Panc1 (cell line): Measurements from ENCODE around the gene ARHGAP4. TPM values are rescaled to one million over a fixed set of nuclear protein-coding genes. Genes with fewer than 3 reads are reported as not detected.
A peak's percentile ranks its signal among the peaks of the same experiment; 100 is the strongest.

Experiments used
- ATAC-seq: fragments of 200-7000 bp; cut with Tn5 transposase; 2 replicates; pipeline ENCODE4 v1.9.1; 2020; ENCODE audit warnings: mild to moderate bottlenecking, moderate library complexity
- BruUV-seq: library from RNA; stranded (reverse); fragments of 400-500 nt; replicated peaks from 2 replicates; lab custom pipeline; 2021; lab: Mats Ljungman, UMichigan
- CTCF ChIA-PET: fragments of 300-600 bp; sonication (Branson Sonifier 250); formaldehyde crosslinking; loops from one replicate; lab custom pipeline; 2022; ENCODE audit warnings: antibody characterized with exemption; lab: Charles Lee
- POLR2A ChIA-PET: fragments of 300-600 bp; sonication (Branson Sonifier 250); formaldehyde crosslinking; loops from one replicate; lab custom pipeline; 2022; ENCODE audit warnings: antibody characterized with exemption; lab: Charles Lee
- DNase-seq: peaks from one replicate; pipeline ENCODE4 v3.0.0-alpha.2; 2010; ENCODE audit warnings: low read depth, low spot score
- H3K27ac ChIP-seq: 2 replicates; pipeline ENCODE4 v1.5.1; 2011; ENCODE audit warnings: mild to moderate bottlenecking, low read length, inconsistent platforms
- H3K27me3 ChIP-seq: fragments of 200-500 bp; sonication (Bioruptor generic); 2 replicates; pipeline ENCODE4 v1.6.0; 2014; ENCODE audit warnings: low read length, inconsistent platforms; ENCODE audit not compliant: control insufficient read depth, insufficient read depth
- H3K36me3 ChIP-seq: fragments of 200-500 bp; sonication (Bioruptor generic); 2 replicates; pipeline ENCODE4 v1.5.1; 2014; ENCODE audit warnings: inconsistent platforms, mild to moderate bottlenecking, low read length, moderate library complexity; ENCODE audit not compliant: control insufficient read depth, insufficient read depth
- H3K4me1 ChIP-seq: 2 replicates; pipeline ENCODE4 v1.5.1; 2011; ENCODE audit warnings: inconsistent platforms, mild to moderate bottlenecking, low read length, moderate library complexity; ENCODE audit not compliant: control insufficient read depth, insufficient read depth
- H3K4me3 ChIP-seq, 2 experiments: 2 replicates each; pipeline ENCODE4 v1.5.1; 2011 to 2012; ENCODE audit warnings: low read depth in 2 of 2, low read length in 2 of 2, mild to moderate bottlenecking in 2 of 2, inconsistent platforms in 1 of 2, moderate library complexity in 1 of 2
- H3K9me3 ChIP-seq: fragments of 200-500 bp; sonication (Bioruptor generic); 2 replicates; pipeline ENCODE4 v1.5.1; 2014; ENCODE audit warnings: low read depth, mild to moderate bottlenecking, inconsistent platforms, low read length, moderate library complexity; ENCODE audit not compliant: control insufficient read depth, insufficient read depth
- CTCF ChIP-seq: fragments of 450-650 bp; IDR thresholded peaks from 2 replicates; pipeline ENCODE4 v1.5.1; 2017; ENCODE audit warnings: mild to moderate bottlenecking
- POLR2AphosphoS5 ChIP-seq: IDR thresholded peaks from 2 replicates; pipeline ENCODE4 v1.6.1; 2012; ENCODE audit warnings: mild to moderate bottlenecking, low read depth, low read length, moderate library complexity
- REST ChIP-seq, 2 experiments: IDR thresholded peaks; 2 replicates each; pipeline ENCODE4 v1.6.1; 2011 to 2012; ENCODE audit warnings: low read depth in 2 of 2, control low read depth in 1 of 2, low read length in 1 of 2, mild to moderate bottlenecking in 1 of 2, moderate library complexity in 1 of 2; ENCODE audit not compliant: insufficient read depth in 1 of 2
- SIN3A ChIP-seq: IDR thresholded peaks from 2 replicates; pipeline ENCODE4 v1.6.1; 2012; ENCODE audit warnings: low read depth, mild to moderate bottlenecking, low read length, moderate library complexity, borderline replicate concordance; ENCODE audit not compliant: insufficient read depth
- TCF7L2 ChIP-seq: IDR thresholded peaks from 2 replicates; pipeline ENCODE4 v1.6.1; 2011; ENCODE audit warnings: mild to moderate bottlenecking, low read depth, low read length, inconsistent platforms
- in situ Hi-C: cut with HindIII; loops from 2 replicates; pipeline ENCODE4 v1.10.0; 2016; ENCODE audit warnings: low sequenced_read_pairs, low pct_unique_long_range_greater_than_20kb
- intact Hi-C: fragments of 100-400 bp; cut with micrococcal nuclease; formaldehyde crosslinking; loops from one replicate; pipeline ENCODE4 v1.10.0; 2022; ENCODE audit not compliant: unreplicated experiment
- total RNA-seq: library from RNA; stranded (reverse); gene quantifications from one replicate; pipeline ENCODE4 v1.2.1, GENCODE V29; 2021; ENCODE audit not compliant: unreplicated experiment

Gene ARHGAP4
- total RNA-seq, 1 experiment from 2014 or later: 225 TPM

GRCh38 chrX:153902385-153902784, 23.7 kb downstream of the ARHGAP4 start:
- CTCF ChIA-PET: interaction anchor here (0.5 kb wide), 1 partner anchor 16 kb away, joined by 6 read pairs; no protein-coding TSS in a partner anchor
- intact Hi-C loops (no loop called here), in situ Hi-C loops (no loop called here)
- TF ChIP-seq REST (IDR thresholded peaks at IDR 0.05; ENCODE audit: insufficient read depth in 1 of 2, low read depth in 2 of 2, low read length in 1 of 2): no peak
- TF ChIP-seq POLR2AphosphoS5: no peak; the same call in 1 of the 2 replicates
- no peak for TF ChIP-seq SIN3A
- TF ChIP-seq TCF7L2: no peak
- no peak for TF ChIP-seq CTCF
- peaks cover 47% of the 10 kb centered on the region for H3K4me1 ChIP-seq
- peak; percentile 15 for ATAC-seq
- no TSS peak for BruUV-seq
- no peaks in the 10 kb centered on the region for H3K9me3 ChIP-seq
- no peak for DNase-seq
- H3K36me3 ChIP-seq: no peaks in the 10 kb centered on the region
- POLR2A ChIA-PET: no interaction called here
- peak overlapping the region; percentile 76 for H3K27ac ChIP-seq
- no peak overlapping the region for H3K4me3 ChIP-seq
- H3K27me3 ChIP-seq: no peaks in the 10 kb centered on the region

GRCh38 chrX:153901753-153902140, 24.3 kb downstream of the ARHGAP4 start:
- BruUV-seq: no TSS peak
- Histone ChIP-seq H3K9me3 (no peaks in the 10 kb centered on the region), H3K27me3 (no peaks in the 10 kb centered on the region), H3K36me3 (no peaks in the 10 kb centered on the region), H3K4me3 (no peak overlapping the region), H3K4me1 (peaks cover 47% of the 10 kb centered on the region), H3K27ac (peak overlapping the region; percentile 76)
- intact Hi-C loops (no loop called here), in situ Hi-C loops (no loop called here)
- TF ChIP-seq TCF7L2: no peak
- TF ChIP-seq CTCF: no peak
- no peak for TF ChIP-seq REST (IDR thresholded peaks at IDR 0.05; ENCODE audit: insufficient read depth in 1 of 2, low read depth in 2 of 2, low read length in 1 of 2)
- TF ChIP-seq SIN3A: no peak
- ChIA-PET POLR2A (no interaction called here), CTCF (no interaction called here)
- DNase-seq (no peak), ATAC-seq (peak; percentile 16)
